Immature natural killer cell (primary cell): ENCODE measurements around the gene SULT1A2. TPM values are rescaled to one million over a fixed set of nuclear protein-coding genes. Genes with fewer than 3 reads are reported as not detected.
A peak's percentile ranks its signal among the peaks of the same experiment; 100 is the strongest.
"Not testable (repeated sequence)": the region's sequence is repeated elsewhere in the genome, so short reads cannot be mapped to it uniquely, and the experiment has no call there.

Source experiments
- DNase-seq, 3 donors: peaks; one replicate each; pipeline ENCODE4 v3.0.0; 2022; ENCODE audit warnings: mixed read lengths in 1 of 3
- H3K27ac Mint-ChIP-seq, 6 donors: one replicate each; pipeline ENCODE4 v1.8.0; 2020; ENCODE audit warnings: mixed read lengths in 6 of 6, mild to moderate bottlenecking in 5 of 6, inconsistent platforms in 4 of 6, moderate library complexity in 3 of 6
- H3K27me3 Mint-ChIP-seq, 3 donors: one replicate each; pipeline ENCODE4 v1.8.0; 2020 to 2021; ENCODE audit warnings: low read depth in 3 of 3, mild to moderate bottlenecking in 3 of 3, mixed read lengths in 3 of 3, moderate library complexity in 3 of 3, inconsistent platforms in 1 of 3
- H3K36me3 Mint-ChIP-seq, 3 donors: one replicate each; pipeline ENCODE4 v1.8.0; 2020; ENCODE audit warnings: mixed read lengths in 3 of 3, inconsistent platforms in 2 of 3, mild to moderate bottlenecking in 2 of 3
- H3K4me1 Mint-ChIP-seq, 2 donors: one replicate each; pipeline ENCODE4 v1.8.0; 2020; ENCODE audit warnings: inconsistent platforms in 2 of 2, mild to moderate bottlenecking in 2 of 2, mixed read lengths in 2 of 2, moderate library complexity in 1 of 2
- H3K4me3 Mint-ChIP-seq, 5 donors: one replicate each; pipeline ENCODE4 v1.8.0; 2020; ENCODE audit warnings: mild to moderate bottlenecking in 5 of 5, mixed read lengths in 5 of 5, inconsistent platforms in 3 of 5, moderate library complexity in 3 of 5
- H3K9me3 Mint-ChIP-seq, 6 donors: one replicate each; pipeline ENCODE4 v1.8.0; 2020; ENCODE audit warnings: mild to moderate bottlenecking in 6 of 6, mixed read lengths in 6 of 6, inconsistent platforms in 4 of 6, moderate library complexity in 3 of 6
- polyA plus RNA-seq, 3 donors: library from polyadenylated mRNA; unstranded; fragments of 300-500 nt; fragmentation: Illumina TruSeq; gene quantifications; one replicate each; pipeline ENCODE4 v1.2.3, GENCODE V29; 2021

SULT1A2 gene
- polyA plus RNA-seq, 3 donors from 2014 or later: 0.44 TPM; not detected in 2

GRCh38 chr16:28604186-28604565 is 7.3 kb upstream of the SULT1A2 start:
- Mint-ChIP-seq H3K4me1 (no peaks in the 10 kb centered on the region), H3K9me3 (no peaks in the 10 kb centered on the region), H3K4me3 (no peak overlapping the region), H3K27ac (no peak overlapping the region), H3K27me3 (no peaks in the 10 kb centered on the region), H3K36me3 (no peaks in the 10 kb centered on the region)
- DNase-seq: no peak

GRCh38 chr16:28603381-28604185 is 6.7 kb upstream of the SULT1A2 start:
- H3K4me1 Mint-ChIP-seq: no peaks in the 10 kb centered on the region
- H3K36me3 Mint-ChIP-seq: no peaks in the 10 kb centered on the region
- no peaks in the 10 kb centered on the region for H3K9me3 Mint-ChIP-seq
- DNase-seq: no peak
- H3K27ac Mint-ChIP-seq: no peak overlapping the region
- no peaks in the 10 kb centered on the region for H3K27me3 Mint-ChIP-seq
- H3K4me3 Mint-ChIP-seq: no peak overlapping the region

- no peak overlapping the region for H3K27ac Mint-ChIP-seq
- H3K9me3 Mint-ChIP-seq: no peaks in the 10 kb centered on the region
- no peak overlapping the region for H3K4me3 Mint-ChIP-seq
- no peaks in the 10 kb centered on the region for H3K36me3 Mint-ChIP-seq
- H3K4me1 Mint-ChIP-seq: no peaks in the 10 kb centered on the region
- no peak for DNase-seq
- no peaks in the 10 kb centered on the region for H3K27me3 Mint-ChIP-seq
Measured at GRCh38 chr16:28602529-28602928, 5.7 kb upstream of the SULT1A2 start.

GRCh38 chr16:28602062-28602461 is 5.2 kb upstream of the SULT1A2 start:
- not testable (repeated sequence) for H3K36me3 Mint-ChIP-seq, DNase-seq, H3K4me1 Mint-ChIP-seq, H3K4me3 Mint-ChIP-seq, H3K27me3 Mint-ChIP-seq, H3K27ac Mint-ChIP-seq, H3K9me3 Mint-ChIP-seq

- not testable (repeated sequence) for H3K9me3 Mint-ChIP-seq, H3K36me3 Mint-ChIP-seq, DNase-seq, H3K27me3 Mint-ChIP-seq, H3K4me1 Mint-ChIP-seq, H3K27ac Mint-ChIP-seq
- H3K4me3 Mint-ChIP-seq: peak overlapping the region in 1 of 5 donors; percentile 26
Measured at GRCh38 chr16:28601589-28601988, 4.7 kb upstream of the SULT1A2 start.

- not testable (repeated sequence) for H3K4me1 Mint-ChIP-seq, DNase-seq, H3K9me3 Mint-ChIP-seq, H3K27me3 Mint-ChIP-seq, H3K36me3 Mint-ChIP-seq, H3K4me3 Mint-ChIP-seq, H3K27ac Mint-ChIP-seq
Measured at GRCh38 chr16:28600965-28601364, 4.1 kb upstream of the SULT1A2 start.

GRCh38 chr16:28599377-28600285 is 2.8 kb upstream of the SULT1A2 start:
- H3K4me3 Mint-ChIP-seq, H3K4me1 Mint-ChIP-seq, H3K9me3 Mint-ChIP-seq, H3K27ac Mint-ChIP-seq, H3K27me3 Mint-ChIP-seq, DNase-seq, H3K36me3 Mint-ChIP-seq: not testable (repeated sequence)

GRCh38 chr16:28597692-28598261 is 927 bp upstream of the SULT1A2 start:
- Mint-ChIP-seq H3K9me3 (no peaks in the 10 kb centered on the region), H3K36me3 (no peaks in the 10 kb centered on the region), H3K4me3 (no peak overlapping the region), H3K27me3 (peaks cover 0 to 2% (median 0%) of the 10 kb centered on the region in 3 donors), H3K27ac (no peak overlapping the region), H3K4me1 (peaks cover 0 to 6% of the 10 kb centered on the region in 2 donors)
- no peak for DNase-seq

GRCh38 chr16:28596115-28596630 is 677 bp downstream of the SULT1A2 start:
- H3K27ac Mint-ChIP-seq: no peak overlapping the region
- DNase-seq: no peak
- peaks cover 0 to 6% (median 0%) of the 10 kb centered on the region in 3 donors for H3K36me3 Mint-ChIP-seq
- no peaks in the 10 kb centered on the region for H3K9me3 Mint-ChIP-seq
- H3K4me3 Mint-ChIP-seq: no peak overlapping the region
- peaks cover 0 to 6% of the 10 kb centered on the region in 2 donors for H3K4me1 Mint-ChIP-seq
- H3K27me3 Mint-ChIP-seq: peaks cover 0 to 2% (median 0%) of the 10 kb centered on the region in 3 donors

- not testable (repeated sequence) for H3K9me3 Mint-ChIP-seq, H3K27ac Mint-ChIP-seq, H3K4me3 Mint-ChIP-seq, H3K27me3 Mint-ChIP-seq, H3K4me1 Mint-ChIP-seq, DNase-seq, H3K36me3 Mint-ChIP-seq
Measured at GRCh38 chr16:28595451-28595850, 1.4 kb downstream of the SULT1A2 start.

GRCh38 chr16:28592979-28593553 is 3.8 kb downstream of the SULT1A2 start:
- Mint-ChIP-seq H3K27me3 (peaks cover 0 to 2% (median 0%) of the 10 kb centered on the region in 3 donors), H3K27ac (peak overlapping the region in 3 of 6 donors; percentile 10 to 75 (median 17)), H3K4me3 (no peak overlapping the region), H3K36me3 (peaks cover 0 to 18% (median 0%) of the 10 kb centered on the region in 3 donors), H3K9me3 (no peaks in the 10 kb centered on the region), H3K4me1 (peaks cover 0 to 6% of the 10 kb centered on the region in 2 donors)
- no peak for DNase-seq

GRCh38 chr16:28592511-28592910 is 4.3 kb downstream of the SULT1A2 start:
- Mint-ChIP-seq H3K36me3 (peaks cover 0 to 20% (median 0%) of the 10 kb centered on the region in 3 donors), H3K27me3 (peaks cover 0 to 2% (median 0%) of the 10 kb centered on the region in 3 donors), H3K4me3 (no peak overlapping the region), H3K4me1 (peaks cover 0 to 6% of the 10 kb centered on the region in 2 donors), H3K9me3 (no peaks in the 10 kb centered on the region), H3K27ac (no peak overlapping the region)
- no peak for DNase-seq

GRCh38 chr16:28591355-28591754 is 5.5 kb downstream of the SULT1A2 start:
- H3K27me3 Mint-ChIP-seq: no peaks in the 10 kb centered on the region
- peaks cover 0 to 2% of the 10 kb centered on the region in 2 donors for H3K4me1 Mint-ChIP-seq
- peak overlapping the region in 1 of 6 donors; percentile 13 for H3K27ac Mint-ChIP-seq
- peaks cover 0 to 26% (median 0%) of the 10 kb centered on the region in 3 donors for H3K36me3 Mint-ChIP-seq
- no peak overlapping the region for H3K4me3 Mint-ChIP-seq
- H3K9me3 Mint-ChIP-seq: no peaks in the 10 kb centered on the region
- no peak for DNase-seq
